ENCODE data around the gene ZRSR2.

The ZRSR2 gene

GRCh38 chrX:15808254-15808653, 18.0 kb downstream of the ZRSR2 start:
- Histone ChIP-seq H4K20me1 (ENCODE audit: insufficient read depth, low read length) (no peaks in the 10 kb centered on the region), H3K79me2 (ENCODE audit: low read length) (no peaks in the 10 kb centered on the region), H3K9ac (ENCODE audit: low read length) (no peak overlapping the region), H3K27me3 (ENCODE audit: low read depth, low read length) (no peaks in the 10 kb centered on the region), H3K4me2 (ENCODE audit: low read length) (no peak overlapping the region), H2AFZ (ENCODE audit: low read depth, low read length) (no peak overlapping the region), H3K27ac (ENCODE audit: low read length) (no peak overlapping the region), H3K4me1 (ENCODE audit: low read length) (peaks cover 13% of the 10 kb centered on the region), H3K36me3 (replicated peaks; ENCODE audit: low read depth, low read length) (peaks cover 30% of the 10 kb centered on the region), H3K9me3 (ENCODE audit: insufficient read depth, low read length) (no peaks in the 10 kb centered on the region), H3K4me3 (ENCODE audit: low read length) (no peak overlapping the region)
- no peak for TF ChIP-seq CTCF (IDR thresholded peaks at IDR 0.05; ENCODE audit: low read depth, low read length)
- no peak for TF ChIP-seq EZH2phosphoT487 (IDR thresholded peaks at IDR 0.05; ENCODE audit: low read depth)

- Histone ChIP-seq H3K27ac (ENCODE audit: low read length) (no peak overlapping the region), H2AFZ (ENCODE audit: low read depth, low read length) (no peak overlapping the region), H3K9ac (ENCODE audit: low read length) (no peak overlapping the region), H3K4me2 (ENCODE audit: low read length) (no peak overlapping the region), H3K4me1 (ENCODE audit: low read length) (peaks cover 9% of the 10 kb centered on the region; the same call in 1 of the 2 replicates), H3K4me3 (ENCODE audit: low read length) (no peak overlapping the region), H3K9me3 (ENCODE audit: insufficient read depth, low read length) (no peaks in the 10 kb centered on the region), H3K79me2 (ENCODE audit: low read length) (no peaks in the 10 kb centered on the region), H4K20me1 (ENCODE audit: insufficient read depth, low read length) (no peaks in the 10 kb centered on the region), H3K27me3 (ENCODE audit: low read depth, low read length) (no peaks in the 10 kb centered on the region), H3K36me3 (replicated peaks; ENCODE audit: low read depth, low read length) (peaks cover 27% of the 10 kb centered on the region)
- TF ChIP-seq EZH2phosphoT487 (IDR thresholded peaks at IDR 0.05; ENCODE audit: low read depth) (no peak), CTCF (IDR thresholded peaks at IDR 0.05; ENCODE audit: low read depth, low read length) (no peak)
These were observed 22.1 kb downstream of the ZRSR2 start for GRCh38 chrX:15812192-15812938.

GRCh38 chrX:15813416-15813815, 23.1 kb downstream of the ZRSR2 start:
- Histone ChIP-seq H3K9me3 (ENCODE audit: insufficient read depth, low read length) (no peaks in the 10 kb centered on the region), H3K9ac (ENCODE audit: low read length) (no peak overlapping the region), H3K27ac (ENCODE audit: low read length) (no peak overlapping the region), H4K20me1 (ENCODE audit: insufficient read depth, low read length) (no peaks in the 10 kb centered on the region), H3K4me1 (ENCODE audit: low read length) (peaks cover 9% of the 10 kb centered on the region; the same call in 1 of the 2 replicates), H2AFZ (ENCODE audit: low read depth, low read length) (no peak overlapping the region), H3K4me2 (ENCODE audit: low read length) (no peak overlapping the region), H3K36me3 (replicated peaks; ENCODE audit: low read depth, low read length) (peaks cover 28% of the 10 kb centered on the region), H3K4me3 (ENCODE audit: low read length) (no peak overlapping the region), H3K79me2 (ENCODE audit: low read length) (no peaks in the 10 kb centered on the region), H3K27me3 (ENCODE audit: low read depth, low read length) (no peaks in the 10 kb centered on the region)
- TF ChIP-seq CTCF (IDR thresholded peaks at IDR 0.05; ENCODE audit: low read depth, low read length): no peak
- no peak for TF ChIP-seq EZH2phosphoT487 (IDR thresholded peaks at IDR 0.05; ENCODE audit: low read depth)

GRCh38 chrX:15814771-15815365, 24.6 kb downstream of the ZRSR2 start:
- Histone ChIP-seq H3K9me3 (ENCODE audit: insufficient read depth, low read length) (no peaks in the 10 kb centered on the region), H3K79me2 (ENCODE audit: low read length) (no peaks in the 10 kb centered on the region), H2AFZ (ENCODE audit: low read depth, low read length) (no peak overlapping the region), H3K27me3 (ENCODE audit: low read depth, low read length) (no peaks in the 10 kb centered on the region), H4K20me1 (ENCODE audit: insufficient read depth, low read length) (no peaks in the 10 kb centered on the region), H3K36me3 (replicated peaks; ENCODE audit: low read depth, low read length) (peaks cover 22% of the 10 kb centered on the region), H3K27ac (ENCODE audit: low read length) (no peak overlapping the region), H3K4me3 (ENCODE audit: low read length) (no peak overlapping the region), H3K4me1 (ENCODE audit: low read length) (peaks cover 9% of the 10 kb centered on the region; the same call in 1 of the 2 replicates), H3K9ac (ENCODE audit: low read length) (no peak overlapping the region), H3K4me2 (ENCODE audit: low read length) (no peak overlapping the region)
- TF ChIP-seq CTCF (IDR thresholded peaks at IDR 0.05; ENCODE audit: low read depth, low read length) (no peak), EZH2phosphoT487 (IDR thresholded peaks at IDR 0.05; ENCODE audit: low read depth) (no peak)

Data from OCI-LY3 (cell line).